H1 (cell line): ENCODE measurements around the gene SNRPB2. TPM values are rescaled to one million over a fixed set of nuclear protein-coding genes. Genes with fewer than 3 reads are reported as not detected.

Source experiments
- CTCF ChIA-PET: fragments of 300-600 bp; sonication (Branson Sonifier 250); formaldehyde crosslinking; loops from one replicate; lab custom pipeline; 2021; ENCODE audit not compliant: partially characterized antibody; lab: Charles Lee
- POLR2A ChIA-PET: fragments of 300-600 bp; sonication (Branson Sonifier 250); formaldehyde crosslinking; loops from one replicate; lab custom pipeline; 2021; ENCODE audit warnings: inconsistent platforms; ENCODE audit not compliant: partially characterized antibody; lab: Charles Lee
- DNase-seq, 2 experiments: peaks; one replicate each; pipeline versions ENCODE4 v3.0.0 to v3.0.0-alpha.2; 2010 to 2022; ENCODE audit warnings: low spot score in 2 of 2, low read depth in 1 of 2, mixed read lengths in 1 of 2
- FAIRE-seq: peaks from 2 replicates; lab custom pipeline; 2011; peaks lifted over from hg19 to GRCh38; lab: Jason Lieb, UNC
- H2AFZ ChIP-seq: 2 replicates; pipeline ENCODE4 v1.8.1; 2012; ENCODE audit warnings: low read length, inconsistent platforms
- H2AK5ac ChIP-seq: 2 replicates; pipeline ENCODE4 v1.6.1; 2013; ENCODE audit warnings: low read depth, low read length
- H2BK120ac ChIP-seq: replicated peaks from 2 replicates; pipeline ENCODE3; 2013; ENCODE audit warnings: low read depth, low read length, inconsistent platforms
- H2BK12ac ChIP-seq: 2 replicates; pipeline ENCODE4 v1.6.1; 2013; ENCODE audit warnings: low read depth, low read length
- H2BK15ac ChIP-seq: 2 replicates; pipeline ENCODE4 v1.6.1; 2013; ENCODE audit warnings: low read length
- H2BK20ac ChIP-seq: 2 replicates; pipeline ENCODE4 v1.6.1; 2013; ENCODE audit warnings: low read length
- H2BK5ac ChIP-seq: 2 replicates; pipeline ENCODE4 v1.6.1; 2013; ENCODE audit warnings: low read depth, low read length
- H3K14ac ChIP-seq: 2 replicates; pipeline ENCODE4 v1.6.1; 2013; ENCODE audit warnings: inconsistent platforms; ENCODE audit not compliant: insufficient read length
- H3K18ac ChIP-seq: 2 replicates; pipeline ENCODE4 v1.6.1; 2013; ENCODE audit warnings: low read length; ENCODE audit errors: extremely low read depth
- H3K23ac ChIP-seq: 2 replicates; pipeline ENCODE4 v1.6.1; 2013; ENCODE audit warnings: inconsistent platforms; ENCODE audit not compliant: insufficient read length
- H3K23me2 ChIP-seq: 2 replicates; pipeline ENCODE4 v1.6.1; 2013; ENCODE audit warnings: low read depth, low read length
- H3K27ac ChIP-seq: 2 replicates; pipeline ENCODE4 v1.6.1; 2011; ENCODE audit warnings: low read depth, low read length, inconsistent platforms
- H3K27me3 ChIP-seq, 4 experiments: replicated peaks in 1 of 4; 1 replicate in 1 of 4; 2 replicates in 3 of 4; pipeline versions ENCODE4 v1.6.1 to v1.8.1; 2011 to 2013; ENCODE audit warnings: low read length in 3 of 4, mild to moderate bottlenecking in 3 of 4, inconsistent platforms in 2 of 4, mixed read lengths in 2 of 4, moderate library complexity in 1 of 4; ENCODE audit not compliant: control insufficient read depth in 3 of 4, insufficient read depth in 3 of 4; ENCODE audit errors: extremely low read depth in 1 of 4
- H3K36me3 ChIP-seq, 4 experiments: 2 replicates each; pipeline versions ENCODE4 v1.6.1 to v1.8.1; 2011 to 2013; ENCODE audit warnings: mild to moderate bottlenecking in 4 of 4, low read length in 3 of 4, moderate library complexity in 2 of 4, control low read depth in 1 of 4, inconsistent platforms in 1 of 4; ENCODE audit not compliant: insufficient read depth in 4 of 4, control insufficient read depth in 2 of 4
- H3K4ac ChIP-seq: replicated peaks from 2 replicates; pipeline ENCODE3; 2013; ENCODE audit warnings: low read length, low read depth, mixed read lengths, inconsistent platforms; ENCODE audit not compliant: insufficient read length
- H3K4me1 ChIP-seq, 4 experiments: replicated peaks in 1 of 4; 1 replicate in 1 of 4; 2 replicates in 3 of 4; pipeline versions ENCODE4 v1.6.1 to v1.8.1; 2011 to 2013; ENCODE audit warnings: low read length in 3 of 4, inconsistent platforms in 2 of 4, mixed read lengths in 1 of 4; ENCODE audit not compliant: insufficient read depth in 4 of 4, control insufficient read depth in 3 of 4
- H3K4me2 ChIP-seq, 2 experiments: 2 replicates each; pipeline versions ENCODE4 v1.6.1 to v1.8.1; 2011 to 2013; ENCODE audit warnings: low read depth in 2 of 2, low read length in 2 of 2, control low read depth in 1 of 2, inconsistent platforms in 1 of 2, mild to moderate bottlenecking in 1 of 2; ENCODE audit not compliant: insufficient read depth in 1 of 2
- H3K4me3 ChIP-seq, 4 experiments: fragments of 200-600, 300-600 bp in 1 of 4; sonication (generic), shearing (Covaris generic), sonication (Bioruptor Twin) in 1 of 4; 2 replicates each; pipeline versions ENCODE4 v1.5.1 to v1.8.1; 2011 to 2016; ENCODE audit warnings: low read length in 4 of 4, low read depth in 3 of 4, control low read depth in 2 of 4, inconsistent platforms in 2 of 4, mild to moderate bottlenecking in 2 of 4, mixed read lengths in 1 of 4, moderate library complexity in 1 of 4; ENCODE audit not compliant: insufficient read depth in 2 of 4; ENCODE audit errors: extremely low read depth in 1 of 4
- H3K56ac ChIP-seq: replicated peaks from 2 replicates; pipeline ENCODE3; 2013; ENCODE audit warnings: low read depth, mild to moderate bottlenecking, mixed read lengths, low read length, inconsistent platforms; ENCODE audit not compliant: insufficient read length
- H3K79me1 ChIP-seq: 2 replicates; pipeline ENCODE4 v1.6.1; 2013; ENCODE audit warnings: low read depth, low read length, control low read depth
- H3K79me2 ChIP-seq, 2 experiments: 2 replicates each; pipeline versions ENCODE4 v1.6.1 to v1.8.1; 2012 to 2013; ENCODE audit warnings: low read length in 2 of 2, mild to moderate bottlenecking in 2 of 2, inconsistent platforms in 1 of 2; ENCODE audit not compliant: insufficient read depth in 2 of 2, control insufficient read depth in 1 of 2
- H3K9ac ChIP-seq, 4 experiments: replicated peaks in 1 of 4; 1 replicate in 1 of 4; 2 replicates in 3 of 4; pipeline versions ENCODE4 v1.6.1 to v1.8.1; 2011 to 2013; ENCODE audit warnings: low read depth in 3 of 4, low read length in 3 of 4, control low read depth in 2 of 4, mild to moderate bottlenecking in 2 of 4, moderate library complexity in 2 of 4, inconsistent platforms in 1 of 4; ENCODE audit errors: extremely low read depth in 1 of 4
- H3K9me3 ChIP-seq, 2 experiments: 2 replicates each; pipeline versions ENCODE4 v1.6.1 to v1.8.1; 2012 to 2013; ENCODE audit warnings: mild to moderate bottlenecking in 2 of 2, moderate library complexity in 2 of 2, control low read depth in 1 of 2, inconsistent platforms in 1 of 2, low read depth in 1 of 2, low read length in 1 of 2, mixed read lengths in 1 of 2; ENCODE audit not compliant: insufficient read depth in 2 of 2
- H4K20me1 ChIP-seq, 2 experiments: replicated peaks in 1 of 2; 2 replicates each; pipeline versions ENCODE3 to v1.8.1; 2011 to 2013; ENCODE audit warnings: inconsistent platforms in 2 of 2, low read length in 2 of 2, mild to moderate bottlenecking in 1 of 2; ENCODE audit not compliant: insufficient read depth in 2 of 2, control insufficient read depth in 1 of 2
- H4K5ac ChIP-seq: 2 replicates; pipeline ENCODE4 v1.6.1; 2013; ENCODE audit warnings: low read length, low read depth, mixed read lengths, inconsistent platforms; ENCODE audit not compliant: insufficient read length
- H4K8ac ChIP-seq: 2 replicates; pipeline ENCODE4 v1.8.0; 2013; ENCODE audit warnings: mild to moderate bottlenecking, moderate library complexity, low read length, inconsistent platforms; ENCODE audit not compliant: insufficient read depth; ENCODE audit errors: extremely low read depth
- H4K91ac ChIP-seq: replicated peaks from 2 replicates; pipeline ENCODE3; 2013; ENCODE audit warnings: low read length, mixed read lengths, inconsistent platforms; ENCODE audit not compliant: insufficient read length
- BACH1 ChIP-seq: IDR thresholded peaks from 2 replicates; pipeline ENCODE4 v1.6.1; 2012; ENCODE audit warnings: low read length, improper control_type of control experiment
- EP300 ChIP-seq, 2 experiments: IDR thresholded peaks; 1 replicate in 1 of 2; 2 replicates in 1 of 2; pipeline ENCODE4 v1.6.1; 2011 to 2012; ENCODE audit warnings: low read depth in 2 of 2, low read length in 2 of 2, mild to moderate bottlenecking in 2 of 2, borderline replicate concordance in 1 of 2, inconsistent platforms in 1 of 2, moderate library complexity in 1 of 2
- HDAC2 ChIP-seq, 2 experiments: fragments of 300-600 bp in 1 of 2; sonication (generic) in 1 of 2; IDR thresholded peaks; 2 replicates each; pipeline ENCODE4 v1.6.1; 2011 to 2012; ENCODE audit warnings: low read depth in 2 of 2, low read length in 2 of 2, mild to moderate bottlenecking in 2 of 2, moderate library complexity in 2 of 2, borderline replicate concordance in 1 of 2, inconsistent platforms in 1 of 2
- POLR2A ChIP-seq, 2 experiments: IDR thresholded peaks; 1 replicate in 1 of 2; 2 replicates in 1 of 2; pipeline ENCODE4 v1.6.1; 2011; ENCODE audit warnings: low read depth in 2 of 2, low read length in 2 of 2, mild to moderate bottlenecking in 2 of 2; ENCODE audit errors: control extremely low read depth in 1 of 2
- RAD21 ChIP-seq, 2 experiments: IDR thresholded peaks in 1 of 2; conservative IDR thresholded peaks in 1 of 2; 2 replicates each; pipeline ENCODE4 v1.6.1; 2011; ENCODE audit warnings: low read depth in 2 of 2, low read length in 2 of 2, improper control_type of control experiment in 1 of 2, inconsistent platforms in 1 of 2, mild to moderate bottlenecking in 1 of 2, moderate library complexity in 1 of 2
- RBBP5 ChIP-seq: IDR thresholded peaks from 2 replicates; pipeline ENCODE4 v1.7.1; 2012; ENCODE audit warnings: low read depth, mild to moderate bottlenecking, inconsistent platforms, low read length, moderate library complexity, borderline replicate concordance
- SUZ12 ChIP-seq: fragments of 200-600 bp; sonication (generic); IDR thresholded peaks from 2 replicates; pipeline ENCODE4 v1.6.1; 2012; ENCODE audit warnings: mild to moderate bottlenecking, inconsistent platforms, low read length, moderate library complexity, mixed read lengths
- TCF12 ChIP-seq: IDR thresholded peaks from 2 replicates; pipeline ENCODE4 v1.6.1; 2011; ENCODE audit warnings: low read depth, mild to moderate bottlenecking, low read length
- WGBS, 2 experiments: shearing (Covaris generic) in 1 of 2; methylation state at CpG; one replicate each; pipeline versions ENCODE4 v1.1.6 to v1.1.7; 2013 to 2015; ENCODE audit warnings: low lambda C conversion rate in 2 of 2, mixed read lengths in 2 of 2, inconsistent platforms in 1 of 2, low coverage in 1 of 2, missing lambda C conversion rate in 1 of 2; ENCODE audit not compliant: insufficient replicate concordance in 2 of 2, insufficient coverage in 1 of 2, insufficient read length in 1 of 2; ENCODE audit errors: extremely low coverage in 1 of 2, missing lambda C conversion rate in 1 of 2; 5-methylcytosine and 5-hydroxymethylcytosine counted together
- polyA plus RNA-seq, 7 experiments: library from polyadenylated mRNA; depleted of rRNA in 3 of 7; stranded (reverse) in 5 of 7; unstranded in 2 of 7; fragments of >200 nt in 5 of 7; fragments of 200-250 nt in 2 of 7; gene quantifications; 1 replicate in 5 of 7; 2 replicates in 1 of 7; 4 replicates in 1 of 7; pipeline versions ENCODE4 v1.2.1 to v1.2.3, GENCODE V29; 2011 to 2013; ENCODE audit warnings: missing spikeins in 2 of 7, mixed read lengths in 2 of 7
- total RNA-seq: library from RNA; stranded (reverse); fragmentation: NEBNext Ultra II Directional; extraction: Animal tissue kit (Norgen Biotek cat#: 25700); gene quantifications from 2 replicates; pipeline ENCODE4 v1.2.1, GENCODE V29; 2021
- TF ChIP-seq, protein P1 (sequence below), 3 experiments: IDR thresholded peaks; 1 replicate in 2 of 3; 2 replicates in 1 of 3; pipeline versions ENCODE4 v1.5.1 to v1.6.1; 2011; ENCODE audit warnings: low read length in 3 of 3, mild to moderate bottlenecking in 3 of 3, inconsistent platforms in 2 of 3, low read depth in 1 of 3, moderate library complexity in 1 of 3; ENCODE audit not compliant: insufficient read depth in 1 of 3; ENCODE audit errors: control extremely low read depth in 1 of 3

SNRPB2 gene
- total and polyA plus RNA-seq, 2 of the 8 experiments (the other 6 are each of a cell fraction or from before 2014, with no cell fraction given), result 49.4 to 102 TPM

DNA sequence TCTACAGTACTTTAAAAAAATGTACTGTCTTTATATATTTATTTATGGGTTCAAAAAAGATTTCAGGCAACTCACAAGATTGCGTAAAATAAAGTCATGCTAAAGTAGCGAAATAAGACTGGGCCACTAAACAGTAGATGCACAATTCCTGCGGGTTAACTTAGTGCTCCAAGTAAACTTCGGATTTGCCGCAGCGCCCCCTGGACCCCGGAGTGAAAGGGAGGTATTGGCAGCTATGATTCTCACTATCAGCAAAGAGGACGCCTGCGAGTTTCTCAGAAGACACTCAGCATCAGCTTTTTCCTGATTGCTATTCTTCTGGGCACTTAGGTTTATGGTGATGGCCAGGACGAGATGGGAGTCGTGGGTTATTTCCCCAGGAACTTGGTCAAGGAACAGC lies 19.7 kb downstream of the SNRPB2 start:
- no peak overlapping the region for H3K4me3 ChIP-seq
- peak overlapping the region; percentile 26; the same call in 1 of the 2 replicates for H2AFZ ChIP-seq
- H3K23me2 ChIP-seq, result no peaks in the 10 kb centered on the region; the same call in 1 of the 2 replicates
- FAIRE-seq (no peak), DNase-seq (peak in 1 of 2 experiments; percentile 74)
- no peaks in the 10 kb centered on the region for H3K27me3 ChIP-seq
- no peaks in the 10 kb centered on the region for H3K79me1 ChIP-seq
- ChIA-PET CTCF (interaction anchor here (0.5 to 4.2 kb wide), 14 partner anchors 8 to 672 kb away, joined by 3 to 42 read pairs (median 3); no protein-coding TSS in a partner anchor), POLR2A (no interaction called here)
- H3K4me2 ChIP-seq, result no peak overlapping the region
- H2BK15ac ChIP-seq, result no peak overlapping the region
- no peak overlapping the region for H2BK120ac ChIP-seq
- H3K4me1 ChIP-seq, result peaks cover 0 to 5% (median 2%) of the 10 kb centered on the region in 4 experiments; a peak in 4 of 7 replicates
- 50% methylated on average over 11 of the region's 11 CpGs; no CpG with 5 or more reads in 1 of the 2 experiments for WGBS, 2 experiments
- no peaks in the 10 kb centered on the region for H3K36me3 ChIP-seq
- no peak overlapping the region for H2BK20ac ChIP-seq
- H4K5ac ChIP-seq, result no peak overlapping the region
- H3K79me2 ChIP-seq, result no peaks in the 10 kb centered on the region
- no peak overlapping the region for H3K27ac ChIP-seq
- no peak overlapping the region for H4K91ac ChIP-seq
- H2AK5ac ChIP-seq, result no peak overlapping the region
- H3K56ac ChIP-seq, result no peak overlapping the region
- no peaks in the 10 kb centered on the region for H3K9me3 ChIP-seq
- TF ChIP-seq BACH1 (no peak), TCF12 (no peak), HDAC2 (IDR thresholded peaks at IDR 0.05; ENCODE audit: borderline replicate concordance in 1 of 2, low read depth in 2 of 2, low read length in 2 of 2) (no peak), SUZ12 (no peak), RAD21 (IDR thresholded peaks at IDR 0.05 in 1 of 2, conservative IDR thresholded peaks at IDR 0.05 in 1 of 2; ENCODE audit: low read depth in 2 of 2, low read length in 2 of 2) (peak in 1 of 2 experiments; percentile 45; a peak in 2 of 4 replicates), POLR2A (IDR thresholded peaks at IDR 0.05; ENCODE audit: control extremely low read depth in 1 of 2, low read depth in 2 of 2, low read length in 2 of 2) (no peak), RBBP5 (no peak), EP300 (IDR thresholded peaks at IDR 0.05; ENCODE audit: borderline replicate concordance in 1 of 2, low read depth in 2 of 2, low read length in 2 of 2) (no peak)
- TF ChIP-seq, protein P1, sequence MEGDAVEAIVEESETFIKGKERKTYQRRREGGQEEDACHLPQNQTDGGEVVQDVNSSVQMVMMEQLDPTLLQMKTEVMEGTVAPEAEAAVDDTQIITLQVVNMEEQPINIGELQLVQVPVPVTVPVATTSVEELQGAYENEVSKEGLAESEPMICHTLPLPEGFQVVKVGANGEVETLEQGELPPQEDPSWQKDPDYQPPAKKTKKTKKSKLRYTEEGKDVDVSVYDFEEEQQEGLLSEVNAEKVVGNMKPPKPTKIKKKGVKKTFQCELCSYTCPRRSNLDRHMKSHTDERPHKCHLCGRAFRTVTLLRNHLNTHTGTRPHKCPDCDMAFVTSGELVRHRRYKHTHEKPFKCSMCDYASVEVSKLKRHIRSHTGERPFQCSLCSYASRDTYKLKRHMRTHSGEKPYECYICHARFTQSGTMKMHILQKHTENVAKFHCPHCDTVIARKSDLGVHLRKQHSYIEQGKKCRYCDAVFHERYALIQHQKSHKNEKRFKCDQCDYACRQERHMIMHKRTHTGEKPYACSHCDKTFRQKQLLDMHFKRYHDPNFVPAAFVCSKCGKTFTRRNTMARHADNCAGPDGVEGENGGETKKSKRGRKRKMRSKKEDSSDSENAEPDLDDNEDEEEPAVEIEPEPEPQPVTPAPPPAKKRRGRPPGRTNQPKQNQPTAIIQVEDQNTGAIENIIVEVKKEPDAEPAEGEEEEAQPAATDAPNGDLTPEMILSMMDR (IDR thresholded peaks at IDR 0.05; ENCODE audit: control extremely low read depth in 1 of 3, insufficient read depth in 1 of 3, low read depth in 1 of 3, low read length in 3 of 3), result peak; percentile 55 to 77 (median 67)
- no peaks in the 10 kb centered on the region for H4K20me1 ChIP-seq
- H2BK5ac ChIP-seq, result no peak overlapping the region
- H3K23ac ChIP-seq, result no peak overlapping the region
- H3K9ac ChIP-seq, result no peak overlapping the region
- H4K8ac ChIP-seq, result no peak overlapping the region
- H2BK12ac ChIP-seq, result no peak overlapping the region
- no peak overlapping the region for H3K18ac ChIP-seq
- H3K4ac ChIP-seq, result no peak overlapping the region
- H3K14ac ChIP-seq, result no peak overlapping the region
